ENCODE data around the gene GPR12.

- TF ChIP-seq POLR2AphosphoS5 (IDR thresholded peaks at IDR 0.05; ENCODE audit: low read depth, low read length) (no peak), REST (IDR thresholded peaks at IDR 0.05; ENCODE audit: insufficient read depth in 1 of 2, low read depth in 2 of 2, low read length in 2 of 2) (no peak), TAF1 (IDR thresholded peaks at IDR 0.05; ENCODE audit: borderline replicate concordance, insufficient read depth, low read length) (no peak), SIN3A (IDR thresholded peaks at IDR 0.05; ENCODE audit: borderline replicate concordance, insufficient read depth, low read length) (no peak), FOXP2 (optimal IDR thresholded peaks at IDR 0.05; ENCODE audit: borderline replicate concordance, extremely low read depth, extremely low read length, insufficient read depth) (no peak)
Observed at GRCh38 chr13:26756961-26757360, 3.6 kb downstream of the GPR12 start.

Measured in PFSK-1 (cell line).